ENCODE measurements around the gene CAMK2N1.
"Not testable (repeated sequence)": the region's sequence is repeated elsewhere in the genome, so short reads cannot be mapped to it uniquely, and the experiment has no call there.

Gene CAMK2N1

DNA sequence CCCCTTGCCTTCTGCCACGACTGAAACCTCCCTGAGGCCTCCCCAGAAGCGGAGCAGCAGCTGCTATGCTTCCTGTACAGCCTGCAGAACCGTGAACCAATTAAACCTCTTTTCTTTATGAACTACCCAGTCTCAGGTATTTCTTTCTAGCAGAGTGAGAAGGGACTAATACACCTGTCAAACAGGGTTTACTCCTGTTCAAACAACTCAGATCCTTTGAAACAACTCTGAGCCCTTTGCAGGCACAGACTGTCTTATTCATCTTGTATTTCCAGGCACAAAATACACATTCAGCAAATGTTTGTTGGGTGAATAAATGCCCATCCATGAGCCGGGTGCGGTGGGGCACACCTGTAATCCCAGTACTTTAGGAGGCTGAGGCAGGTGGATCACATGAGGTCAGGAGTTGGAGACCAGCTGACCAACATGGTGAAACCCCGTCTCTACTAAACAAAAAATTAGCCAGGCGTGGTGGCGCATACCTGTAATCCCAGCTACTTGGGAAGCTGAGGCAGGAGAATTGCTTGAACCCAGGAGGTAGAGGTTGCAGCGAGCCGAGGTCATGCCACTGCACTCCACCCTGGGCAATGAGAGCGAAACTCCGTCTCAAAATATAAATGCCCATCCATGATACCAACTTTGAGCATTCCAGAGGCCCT, 10.8 kb upstream of the CAMK2N1 start:
- DNase-seq (ENCODE audit: low read depth in 1 of 2, low spot score in 1 of 2): not testable (repeated sequence)

DNA sequence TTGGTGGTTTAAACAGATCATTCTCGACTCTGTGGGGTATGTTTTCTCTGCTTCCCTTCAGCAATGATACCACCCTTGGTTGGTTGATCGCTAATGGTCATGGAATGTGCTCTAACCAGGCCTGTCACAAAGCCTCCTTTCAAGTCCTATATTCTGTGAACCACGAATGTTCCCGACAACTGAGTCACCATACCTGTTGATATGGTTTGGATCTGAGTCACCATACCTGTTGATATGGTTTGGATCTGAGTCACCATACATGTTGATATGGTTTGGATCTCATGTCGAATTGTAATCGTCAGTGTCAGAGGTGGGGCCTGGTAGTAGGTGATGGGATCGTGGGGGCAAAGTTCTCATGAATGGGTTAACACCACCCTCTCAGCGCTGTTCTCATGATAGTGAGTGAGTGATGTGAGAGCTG, 10.2 kb upstream of the CAMK2N1 start:
- no peak for DNase-seq (ENCODE audit: low read depth in 1 of 2, low spot score in 1 of 2)

DNA sequence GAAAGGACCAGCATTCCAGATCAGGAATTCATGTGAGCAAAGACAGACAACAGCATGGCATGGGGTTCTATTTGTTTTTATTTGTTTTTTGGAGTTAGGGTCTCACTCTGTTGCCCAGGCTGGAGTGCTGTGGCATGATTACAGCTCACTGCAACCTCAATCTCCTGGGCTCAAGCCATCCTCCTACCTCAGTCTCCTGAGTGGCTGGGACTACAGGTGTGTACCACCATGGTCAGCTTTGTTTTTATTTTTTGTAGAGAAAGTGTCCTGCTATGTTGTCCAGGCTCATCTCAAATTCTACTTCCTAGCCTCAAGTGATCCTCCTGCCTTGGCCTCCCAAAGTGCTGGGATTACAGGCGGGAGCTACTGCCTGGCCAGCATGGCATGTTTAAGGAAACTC, 9.7 kb upstream of the CAMK2N1 start:
- no peak for DNase-seq (ENCODE audit: low read depth in 1 of 2, low spot score in 1 of 2)

DNA sequence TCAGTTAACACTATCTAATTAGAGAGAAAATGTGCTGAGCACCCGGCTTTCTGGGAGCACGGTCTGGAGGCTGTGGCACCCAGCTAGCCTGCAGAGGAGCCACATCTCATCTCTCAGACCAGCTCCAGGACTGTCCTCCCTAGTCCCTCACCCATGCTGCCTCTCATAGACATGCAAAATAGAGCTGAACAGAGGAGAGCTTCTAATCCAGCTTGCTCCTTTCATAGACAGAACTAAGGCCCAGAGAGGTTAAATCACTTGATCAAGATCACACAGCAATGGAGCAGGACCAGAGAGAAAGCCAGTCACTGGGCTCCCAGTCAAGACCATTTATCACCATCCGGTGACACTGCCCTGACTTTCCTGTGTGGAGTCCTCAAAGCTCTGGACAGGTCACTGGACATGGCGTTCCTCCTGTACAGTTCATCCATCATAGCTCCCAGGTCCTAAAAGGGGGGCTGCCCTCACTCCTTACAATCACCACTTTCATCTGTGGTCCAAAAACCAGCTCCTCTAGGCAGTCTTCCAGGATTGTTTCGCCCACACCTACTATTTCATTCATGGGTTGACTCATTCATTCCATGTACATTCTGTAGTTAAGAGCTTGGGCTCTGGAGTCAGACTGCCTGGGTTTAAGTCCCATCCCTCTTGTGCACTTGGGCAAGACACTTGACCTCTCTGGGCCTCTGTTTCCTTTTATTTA, 8.8 kb upstream of the CAMK2N1 start:
- no peak for DNase-seq (ENCODE audit: low read depth in 1 of 2, low spot score in 1 of 2)

DNA sequence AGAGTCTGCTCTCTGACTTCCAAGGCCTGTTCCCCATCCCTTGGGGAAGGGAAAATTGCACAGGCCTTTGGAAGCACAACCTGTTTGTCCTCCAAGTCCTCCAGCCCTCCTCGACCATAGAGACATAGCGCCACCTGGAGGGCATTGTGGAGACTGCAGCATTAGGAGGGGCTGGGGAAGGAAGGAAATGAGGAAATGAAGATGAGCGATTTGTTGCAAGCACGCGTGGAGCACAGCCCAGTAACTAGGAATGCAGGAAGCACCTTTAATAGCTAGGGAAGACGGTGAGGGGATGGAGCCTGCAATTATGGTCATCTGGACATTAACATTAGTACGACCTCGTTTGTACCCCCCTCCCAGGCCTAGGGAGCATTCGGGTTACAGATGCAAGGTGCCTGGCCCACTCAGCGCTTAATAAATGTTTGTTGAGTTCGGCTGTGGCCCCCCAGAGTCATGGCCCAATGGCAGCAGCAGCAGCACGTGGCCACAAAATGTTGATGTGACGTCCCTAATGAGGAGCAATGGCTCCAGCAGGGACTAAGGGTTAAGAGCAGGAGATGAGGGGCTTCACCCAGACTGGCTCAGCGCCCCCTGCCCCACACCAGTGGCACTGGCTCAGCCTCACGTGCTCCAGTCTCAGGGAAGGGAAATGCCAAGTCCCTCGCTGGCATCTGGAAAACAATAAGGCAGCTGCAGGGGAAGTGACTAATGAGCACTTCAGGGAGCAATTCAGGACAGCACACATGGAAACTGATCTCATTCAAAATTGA, 8.0 kb upstream of the CAMK2N1 start:
- DNase-seq (ENCODE audit: low read depth in 1 of 2, low spot score in 1 of 2): peak; percentile 67 to 80

DNA sequence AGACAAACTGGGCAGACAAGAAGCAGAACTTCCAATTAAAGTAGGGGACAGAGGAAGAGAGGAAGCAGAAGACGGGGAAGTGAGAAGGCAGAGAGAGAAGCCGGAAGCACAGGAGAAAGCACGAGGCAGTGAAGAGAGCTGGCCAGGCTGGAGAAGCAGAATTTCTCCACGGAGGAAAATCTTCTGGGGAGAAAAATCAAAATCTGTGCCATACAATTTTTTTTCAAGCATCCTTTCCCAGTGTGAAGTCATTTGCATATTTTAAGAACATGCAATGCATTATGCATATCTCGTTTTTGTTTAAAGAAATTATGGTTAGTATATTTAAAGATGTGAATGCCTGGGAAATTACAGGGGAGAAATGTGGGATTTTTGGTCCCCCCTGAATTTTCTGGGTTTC, 7.3 kb upstream of the CAMK2N1 start:
- no peak for DNase-seq (ENCODE audit: low read depth in 1 of 2, low spot score in 1 of 2)

DNA sequence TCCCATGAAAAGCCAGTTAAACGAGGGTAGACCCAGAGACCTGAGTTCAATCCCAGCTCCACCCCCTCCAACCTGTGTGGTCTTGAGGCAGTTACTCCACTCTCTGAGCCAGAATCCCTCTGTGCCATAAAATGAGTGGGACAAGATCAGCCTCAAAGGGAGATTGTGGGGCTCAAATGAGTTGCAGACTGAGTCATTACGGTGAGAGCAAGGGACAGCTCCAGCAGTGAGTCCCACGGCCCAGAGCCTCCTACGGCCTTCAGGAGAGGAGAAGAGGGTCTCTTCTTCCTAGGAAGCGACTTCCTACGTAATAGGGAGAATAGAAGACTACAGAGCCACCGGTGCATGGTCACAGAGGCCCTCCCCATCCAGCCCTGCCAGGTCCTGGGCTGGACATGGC, 6.7 kb upstream of the CAMK2N1 start:
- no peak for DNase-seq (ENCODE audit: low read depth in 1 of 2, low spot score in 1 of 2)

DNA sequence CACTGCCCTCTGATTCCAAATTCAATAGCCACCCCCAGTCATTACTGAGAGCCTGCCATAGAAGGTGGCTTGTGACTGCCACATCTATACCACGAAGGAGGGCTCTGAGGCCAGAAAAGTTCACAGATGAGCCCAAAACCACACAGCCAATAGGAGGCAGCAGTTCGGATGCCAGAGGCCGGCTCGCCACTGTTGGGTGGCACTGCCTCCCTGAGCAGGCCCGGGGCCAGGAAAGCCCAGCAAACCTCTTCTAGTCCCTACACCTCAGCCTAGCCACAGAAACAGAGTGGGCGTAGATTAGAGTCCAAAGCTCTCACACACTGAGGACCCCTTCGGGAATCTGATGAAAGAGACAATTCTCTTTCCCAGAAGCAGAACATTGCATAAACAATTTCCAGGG, 5.9 kb upstream of the CAMK2N1 start:
- DNase-seq (ENCODE audit: low read depth in 1 of 2, low spot score in 1 of 2): no peak

DNA sequence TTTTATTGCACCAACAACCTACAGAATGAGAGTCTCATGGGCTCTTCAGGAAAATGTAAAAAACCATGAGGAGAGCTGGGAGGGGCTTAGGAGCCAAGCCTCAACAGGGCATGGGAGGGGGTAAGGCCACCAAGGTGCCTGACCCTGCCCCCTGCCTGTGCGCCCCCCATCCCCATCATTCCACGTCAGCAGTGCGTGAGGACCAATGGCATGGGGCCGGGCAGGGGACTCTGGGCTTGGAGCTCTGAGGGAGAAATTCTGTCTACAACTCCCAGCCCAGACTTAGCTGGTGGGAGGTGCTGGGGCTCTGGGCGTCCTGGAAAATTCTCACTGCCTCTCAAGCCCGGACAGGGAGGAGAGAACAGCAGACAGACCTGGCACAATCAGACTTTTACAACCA, 5.2 kb upstream of the CAMK2N1 start:
- no peak for DNase-seq (ENCODE audit: low read depth in 1 of 2, low spot score in 1 of 2)

DNA sequence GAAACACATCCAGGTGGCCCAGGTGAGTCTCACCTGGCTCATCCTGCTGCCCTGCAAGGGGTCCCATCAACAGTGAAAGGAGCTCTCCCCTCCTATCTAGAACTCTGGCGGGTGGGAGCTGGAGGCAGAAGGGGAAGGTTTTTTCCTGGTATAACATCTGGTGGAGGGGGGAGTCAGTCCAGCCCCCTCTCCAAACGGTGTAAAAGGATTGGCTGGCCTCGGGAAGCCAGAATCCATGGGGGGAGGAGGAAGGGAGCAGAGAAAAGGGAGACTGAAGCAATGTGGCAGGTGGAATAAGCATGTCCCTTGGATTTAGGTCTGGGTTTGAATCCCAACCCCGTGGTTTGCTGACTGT, 1.2 kb upstream of the CAMK2N1 start:
- no peak for DNase-seq (ENCODE audit: low read depth in 1 of 2, low spot score in 1 of 2)

DNA sequence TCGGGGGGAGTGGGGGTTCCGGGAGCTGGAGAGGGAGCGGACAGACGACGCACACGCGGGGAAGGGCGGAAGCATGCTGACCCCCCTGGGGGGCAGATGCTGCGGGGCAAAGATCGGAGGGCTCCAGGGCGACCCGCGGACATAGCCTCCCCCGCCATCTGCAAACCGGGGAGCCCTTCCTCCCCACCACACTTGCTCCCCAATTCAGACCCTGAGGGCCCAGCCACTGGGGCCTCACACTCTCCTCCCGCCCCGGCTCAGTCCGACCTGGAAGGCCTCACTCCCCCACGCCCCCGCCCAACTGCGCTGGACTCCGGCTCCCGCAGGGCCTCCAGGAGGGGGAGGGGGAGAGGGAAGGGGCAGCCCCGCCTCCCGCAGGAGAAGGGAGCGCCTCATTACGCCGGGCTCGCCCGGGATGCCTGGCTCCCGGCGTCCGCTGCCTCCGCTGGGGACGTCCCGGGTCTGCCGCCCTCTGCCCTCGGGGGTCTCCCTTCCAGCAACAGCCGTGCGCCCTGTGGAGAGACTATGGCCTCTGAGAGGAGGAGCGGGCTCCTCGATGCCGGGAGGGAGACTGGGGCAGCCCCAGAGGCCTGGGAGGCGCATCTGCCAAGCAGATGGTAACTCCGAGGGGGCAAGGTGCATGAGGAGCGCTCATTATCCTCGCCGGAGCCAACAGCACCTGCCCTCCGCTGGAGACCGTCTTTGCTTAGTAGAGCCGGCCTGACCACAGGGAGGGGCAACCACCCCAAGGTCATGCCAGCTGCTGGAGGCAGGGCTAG, 636 bp upstream of the CAMK2N1 start:
- DNase-seq (ENCODE audit: low read depth in 1 of 2, low spot score in 1 of 2): no peak

DNA sequence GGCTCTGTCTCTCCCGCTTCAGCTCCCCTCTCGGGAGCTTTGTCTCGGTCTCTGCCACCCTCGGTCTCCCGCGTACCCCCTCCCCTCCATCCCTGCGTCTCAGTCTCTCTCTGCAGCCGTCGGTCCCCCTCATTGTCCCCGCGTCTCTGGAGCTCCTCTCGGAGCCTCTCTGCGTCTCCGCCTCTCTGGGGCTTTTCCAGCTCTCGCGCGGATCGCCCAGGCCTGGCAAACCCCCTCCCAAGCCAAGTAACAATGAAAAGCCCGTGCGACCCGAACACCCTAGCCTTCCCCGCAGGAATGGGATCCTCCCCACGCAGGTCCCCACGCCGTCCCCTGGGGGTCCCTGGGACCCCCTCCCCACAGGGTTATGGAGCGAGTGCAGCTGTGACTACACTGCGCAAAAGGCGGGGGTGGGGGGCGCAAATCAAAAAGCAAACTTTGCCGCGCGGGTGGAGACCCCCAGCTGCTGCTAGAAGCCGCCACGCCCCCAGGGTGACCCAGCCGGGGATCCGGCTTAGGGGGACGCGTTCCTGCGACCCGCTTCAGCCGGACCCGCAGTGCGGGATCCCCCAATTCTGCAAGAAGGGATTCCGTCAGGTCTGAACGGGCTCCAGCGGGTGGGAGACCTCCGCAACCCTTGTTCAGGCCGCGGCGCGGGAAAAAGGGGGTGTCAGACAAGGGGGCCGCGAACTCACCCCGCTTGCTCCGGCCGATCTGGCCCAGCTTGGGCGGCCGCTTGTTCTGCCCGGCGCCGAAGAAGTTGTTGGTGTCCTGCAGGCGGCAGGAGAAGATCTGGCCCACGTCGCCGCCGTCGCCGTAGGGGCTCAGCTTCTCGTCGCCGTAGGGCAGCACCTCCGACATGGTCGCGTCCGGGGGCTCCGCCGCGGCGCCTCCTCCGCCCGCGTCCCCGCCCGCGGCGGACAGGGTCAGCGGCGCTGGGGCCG, 1.2 kb downstream of the CAMK2N1 start:
- DNase-seq (ENCODE audit: low read depth in 1 of 2, low spot score in 1 of 2): no peak

DNA sequence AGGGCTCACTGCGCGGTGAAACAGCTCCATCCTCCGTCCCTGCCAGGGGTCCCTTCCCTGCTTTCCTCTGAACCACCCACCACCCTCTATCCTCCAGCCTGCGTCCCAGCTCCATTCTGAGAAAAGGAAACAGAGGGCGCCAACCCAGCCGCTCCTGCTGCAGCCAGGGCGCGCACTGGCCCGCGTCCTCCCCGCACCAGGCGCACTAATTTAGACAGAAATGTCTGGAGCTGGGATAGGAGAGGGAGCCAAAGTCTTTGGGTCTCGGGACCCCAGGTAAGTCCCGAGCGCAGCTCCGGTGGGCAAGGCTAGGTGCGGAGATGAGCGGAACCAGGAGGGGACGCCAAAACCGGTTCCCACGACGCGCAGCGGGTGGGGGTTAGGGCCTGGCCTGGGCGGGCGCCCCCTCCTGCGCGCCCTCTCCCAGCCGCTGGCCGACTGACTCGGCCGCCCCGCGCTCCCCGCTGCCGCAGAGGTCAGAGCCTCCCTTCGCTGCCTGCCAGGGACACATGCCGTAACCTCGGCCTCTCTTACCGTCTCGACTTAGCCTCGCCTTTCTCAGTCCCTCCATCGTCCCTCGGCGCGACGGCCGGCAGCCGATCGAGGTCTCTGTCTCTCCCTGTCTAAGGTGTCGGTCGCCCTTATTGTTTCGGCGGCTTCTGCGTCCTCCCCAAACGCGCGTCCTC, 2.0 kb downstream of the CAMK2N1 start:
- no peak for DNase-seq (ENCODE audit: low read depth in 1 of 2, low spot score in 1 of 2)

DNA sequence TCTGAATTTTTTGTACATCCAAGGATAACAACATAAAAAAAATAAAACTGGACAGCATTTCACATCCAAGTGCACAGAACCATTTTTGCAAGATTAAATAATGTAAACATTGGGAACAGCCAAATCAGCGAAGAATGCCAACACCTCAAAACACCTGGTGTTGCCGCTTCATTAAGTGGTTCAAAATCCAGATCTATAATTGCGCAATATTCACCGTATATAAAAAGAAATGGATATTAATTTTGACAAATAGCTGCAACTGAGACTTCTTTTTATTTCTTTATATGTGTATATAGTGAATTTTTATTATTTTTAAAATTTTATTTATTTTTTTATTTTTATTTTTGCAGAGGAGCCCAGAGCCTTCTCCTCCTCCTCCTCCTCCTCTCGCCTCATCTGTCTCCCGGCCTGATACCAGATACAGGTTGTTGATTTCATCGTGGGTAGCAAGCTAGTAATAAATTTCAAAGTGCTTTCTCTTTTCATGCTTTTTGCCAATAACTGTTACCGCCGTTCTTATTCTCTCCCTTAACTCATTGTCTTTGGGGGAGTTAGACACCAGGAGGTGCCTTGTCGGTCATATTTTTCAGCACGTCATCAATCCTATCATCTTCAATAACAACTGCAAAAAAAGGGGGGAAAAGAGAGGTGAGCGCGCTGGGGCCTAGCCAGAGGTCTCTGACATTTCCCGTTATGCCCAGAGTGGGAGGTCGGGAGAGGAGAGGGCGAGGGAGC, 2.7 kb downstream of the CAMK2N1 start:
- no peak for DNase-seq (ENCODE audit: low read depth in 1 of 2, low spot score in 1 of 2)

DNA sequence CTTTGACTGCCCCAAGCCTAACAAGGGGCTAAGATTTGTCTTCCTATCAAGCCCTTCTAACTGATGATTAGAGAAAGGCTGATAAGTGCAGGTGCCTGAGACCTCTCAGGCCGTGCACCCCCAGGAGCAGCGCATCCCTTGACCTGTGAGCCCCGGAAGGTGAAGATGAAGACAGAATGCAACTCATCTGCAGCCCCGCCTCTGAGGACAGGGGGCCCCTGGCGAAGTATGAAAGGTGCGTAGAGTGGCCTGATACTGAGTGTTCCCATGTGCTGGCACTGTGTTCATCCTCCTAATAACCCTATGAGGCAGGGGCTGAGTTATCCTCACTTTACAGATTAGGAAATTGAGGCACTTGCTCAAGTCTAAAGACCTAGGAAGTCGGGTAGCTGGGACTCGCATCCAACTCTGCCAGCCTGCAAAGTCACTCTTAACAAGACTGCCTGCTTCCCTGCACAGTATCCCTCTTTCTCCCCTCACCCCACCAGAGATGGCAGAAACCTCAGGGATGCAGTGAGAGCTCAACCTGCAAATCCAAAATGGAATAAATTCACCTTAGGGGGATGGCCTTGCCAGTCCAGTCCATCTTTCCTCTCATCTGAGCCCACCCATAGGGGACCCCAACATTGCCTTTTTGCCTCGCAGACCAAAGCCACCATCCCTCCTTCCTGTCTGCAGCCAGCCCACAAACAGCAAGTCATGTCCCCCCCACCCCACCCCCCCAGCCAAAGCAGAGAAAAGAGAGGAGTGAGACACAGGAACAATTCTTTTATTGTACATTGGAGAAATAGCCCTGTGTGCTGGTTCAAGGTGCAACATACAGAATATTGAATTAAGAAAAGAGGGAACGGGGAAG, 4.1 kb downstream of the CAMK2N1 start:
- DNase-seq (ENCODE audit: low read depth in 1 of 2, low spot score in 1 of 2): no peak

DNA sequence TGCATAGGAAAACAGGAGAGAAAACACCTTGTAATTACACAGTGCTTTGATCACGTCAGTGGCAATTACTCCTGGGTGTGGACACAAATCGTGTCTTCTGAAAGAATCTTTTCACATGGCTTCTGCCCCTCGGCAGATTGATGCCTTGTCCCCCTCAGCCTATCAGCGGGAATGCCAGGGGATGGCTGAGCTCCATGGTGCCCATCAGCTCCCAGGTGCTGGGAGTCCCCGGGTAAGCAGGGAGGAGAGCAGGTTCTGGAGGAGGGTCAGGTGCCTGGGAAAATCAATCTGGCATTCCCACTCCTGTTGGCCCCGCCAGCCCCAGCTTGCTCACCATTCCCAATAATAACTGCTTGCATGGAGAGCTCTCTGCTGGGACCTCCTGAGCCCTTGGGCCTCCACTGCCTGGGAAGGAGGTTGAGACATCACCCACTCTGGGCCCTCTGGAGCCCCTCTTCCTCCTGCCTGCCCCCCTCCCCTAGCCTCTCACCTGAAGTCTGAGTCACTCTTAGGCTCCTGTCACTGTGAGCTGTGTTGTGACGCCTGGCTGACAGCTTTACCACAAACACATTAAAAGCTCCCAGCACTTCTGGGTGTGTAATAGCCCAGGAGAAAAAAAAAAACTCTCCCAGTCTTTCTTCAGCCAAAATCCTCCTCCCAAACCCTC, 4.9 kb downstream of the CAMK2N1 start:
- no peak for DNase-seq (ENCODE audit: low read depth in 1 of 2, low spot score in 1 of 2)

DNA sequence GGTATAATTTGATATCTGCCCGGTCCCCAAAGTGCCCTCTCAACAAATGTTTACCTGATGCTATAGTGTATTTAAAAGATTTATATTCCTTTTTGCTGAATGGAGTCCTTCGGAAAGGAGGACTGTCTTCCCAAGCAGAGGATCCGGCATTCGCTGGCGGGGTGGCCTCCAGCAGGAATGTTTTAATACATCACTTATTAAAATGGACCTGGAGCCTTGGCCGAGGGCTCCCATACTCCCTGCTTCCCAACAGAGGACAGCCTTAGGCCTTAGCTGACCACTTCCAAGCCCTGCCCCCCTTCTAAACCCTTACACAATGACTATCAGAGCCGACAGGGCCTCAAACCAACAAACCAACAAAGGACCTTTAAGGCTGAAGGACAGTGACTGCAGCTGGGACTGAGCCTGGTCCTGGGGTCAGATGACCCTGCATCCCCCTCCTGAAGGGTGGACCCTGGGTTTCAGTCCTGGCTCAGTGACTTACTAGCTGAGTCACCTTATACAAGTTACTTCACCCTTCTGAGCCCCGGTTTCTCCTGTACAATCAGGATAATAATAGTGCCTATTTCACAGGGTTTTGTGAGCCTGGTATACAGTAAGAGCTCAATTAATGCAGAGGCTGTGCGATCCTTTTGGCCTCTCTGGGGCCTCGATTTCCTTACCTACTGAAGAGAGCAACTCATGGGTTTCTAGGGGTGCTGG, 5.6 kb downstream of the CAMK2N1 start:
- DNase-seq (ENCODE audit: low read depth in 1 of 2, low spot score in 1 of 2): no peak
